DMS114 treated with DMSO at 0.1 percent for 48 hours (cell line): ENCODE results near the gene CPD.

Source experiments
- DNase-seq: peaks from one replicate; lab custom pipeline; 2025; ENCODE audit not compliant: unreplicated experiment; lab: John Stamatoyannopoulos, UW

The CPD gene

DNA sequence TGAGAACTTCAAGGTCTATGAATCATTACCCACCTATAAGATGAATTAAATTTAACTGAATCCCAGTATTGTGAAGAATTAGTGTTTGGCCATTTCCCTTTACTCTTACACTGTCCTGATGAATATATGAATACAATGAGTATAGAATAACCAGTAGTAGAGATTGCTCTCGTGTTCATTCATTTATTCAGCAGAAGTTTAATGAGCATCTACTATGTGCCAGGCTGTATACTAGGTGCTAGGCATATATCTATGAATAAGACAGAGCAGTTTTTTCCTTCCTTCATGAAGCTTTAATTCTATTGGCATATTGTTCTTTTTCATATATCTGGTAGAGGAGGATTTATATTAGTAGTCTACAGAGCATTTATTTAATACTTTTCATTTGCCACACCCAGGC is 104.4 kb downstream of the CPD start:
- DNase-seq = no peak

DNA sequence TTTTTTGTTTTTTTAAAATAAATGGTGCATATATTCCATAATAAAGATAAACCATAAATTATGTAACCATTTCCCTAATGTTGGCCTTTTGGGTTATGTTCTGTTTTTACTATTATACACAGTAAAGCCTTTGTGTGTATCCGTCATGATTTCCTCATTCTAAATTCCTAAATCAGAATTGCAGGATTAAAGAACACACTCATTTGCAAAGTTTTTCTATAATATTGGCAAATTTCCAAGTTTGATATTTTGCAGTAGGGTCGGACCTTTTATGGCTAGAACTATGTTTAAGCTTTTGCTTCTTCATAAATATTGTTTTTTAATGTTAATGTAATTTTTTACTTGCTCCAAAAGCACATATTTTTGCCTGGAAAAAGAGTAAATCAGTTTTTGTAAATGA is 115.1 kb downstream of the CPD start:
- no peak for DNase-seq

DNA sequence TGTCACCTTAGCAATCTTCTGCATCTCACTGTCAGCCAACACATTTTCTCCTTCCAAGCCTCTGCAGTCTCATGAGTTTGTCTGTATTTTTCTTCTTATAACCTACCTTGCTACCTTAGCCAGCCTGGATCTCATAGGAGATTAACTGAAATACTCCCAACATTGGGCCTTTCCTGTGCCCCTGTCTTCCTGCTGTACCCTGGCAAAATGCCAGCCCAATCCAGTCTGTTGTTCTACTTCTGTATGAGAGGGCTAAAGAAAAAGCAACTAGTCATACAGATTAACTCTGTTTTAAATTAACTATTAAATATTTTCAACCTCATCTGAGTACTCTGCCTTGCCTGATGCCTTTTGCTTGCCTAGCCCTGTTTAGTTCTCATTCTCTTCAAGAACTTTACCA is 116.9 kb downstream of the CPD start:
- no peak for DNase-seq

DNA sequence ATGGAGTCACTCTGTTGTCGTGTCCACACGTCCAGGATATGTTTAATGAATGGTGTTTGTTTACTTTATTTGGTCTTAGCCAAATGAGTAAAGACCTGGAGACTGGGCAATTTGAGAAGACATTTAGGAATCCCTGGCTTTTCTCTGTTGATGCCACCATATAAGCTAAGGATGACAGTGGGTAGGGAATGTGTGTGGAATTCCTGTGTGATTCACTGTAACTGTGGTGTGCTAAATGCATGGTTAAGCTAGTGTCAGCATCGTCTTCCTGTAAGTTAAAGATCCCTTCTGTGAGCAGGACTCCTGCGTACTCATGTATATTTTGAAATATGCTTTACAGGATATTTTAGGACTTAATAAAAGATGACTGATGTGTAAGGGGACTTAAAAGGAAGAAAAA is 124.8 kb downstream of the CPD start:
- no peak for DNase-seq

GRCh38 chr17:30505868-30506417 is 127.2 kb downstream of the CPD start:
- no peak for DNase-seq

- no peak for DNase-seq
These were observed 127.8 kb downstream of the CPD start for GRCh38 chr17:30506481-30506880.

- DNase-seq = no peak
These were observed 134.6 kb downstream of the CPD start for GRCh38 chr17:30513346-30513745.

DNA sequence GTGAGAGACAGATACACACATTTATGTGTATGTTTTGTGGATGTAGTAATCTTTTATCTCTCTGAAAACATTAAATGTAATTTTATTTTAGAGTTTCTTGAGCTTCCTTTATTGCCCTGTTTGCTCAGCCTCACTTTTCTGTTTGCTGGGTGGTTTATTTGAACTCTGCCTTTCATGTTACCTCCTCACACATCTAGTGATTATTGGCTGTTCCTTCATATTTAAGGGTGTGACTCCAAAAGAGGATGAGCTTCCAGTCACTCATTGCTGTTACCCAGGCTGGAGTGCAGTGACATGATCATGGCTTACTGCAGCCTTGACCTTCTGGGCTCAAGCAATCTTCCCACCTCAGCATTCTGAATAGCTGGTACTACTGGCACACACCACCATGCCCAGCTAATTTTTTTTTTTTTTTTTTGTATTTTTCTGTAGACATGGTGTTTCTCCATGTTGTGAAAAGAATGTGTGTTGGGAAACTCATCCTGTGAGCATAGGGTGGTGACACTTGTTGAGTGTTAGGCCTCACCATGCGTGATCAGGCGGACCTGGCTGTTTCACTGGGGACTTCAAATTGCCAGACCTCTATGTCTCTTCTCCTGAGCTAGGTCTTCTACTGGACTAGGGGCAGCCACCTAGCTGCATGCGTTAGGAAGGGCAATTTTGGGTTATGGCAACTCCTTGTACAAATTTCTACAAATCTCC is 136.3 kb downstream of the CPD start:
- no peak for DNase-seq

GRCh38 chr17:30517786-30518185 is 139.1 kb downstream of the CPD start:
- no peak for DNase-seq

GRCh38 chr17:30519166-30519565 is 140.4 kb downstream of the CPD start:
- no peak for DNase-seq
